ENCODE measurements around the gene RGS9BP. TPM values are rescaled to one million over a fixed set of nuclear protein-coding genes. Genes with fewer than 3 reads are reported as not detected.
"Not testable (repeated sequence)": the region's sequence is repeated elsewhere in the genome, so short reads cannot be mapped to it uniquely, and the experiment has no call there.

Gene RGS9BP
- total RNA-seq, 5 donors from 2014 or later (not counting 1 experiment from before 2014, with no cell fraction given): 0.18 to 0.82 (median 0.51) TPM

- H3K27ac ChIP-seq (ENCODE audit: low read length); H3K9me3 ChIP-seq; H3K4me3 ChIP-seq (ENCODE audit: control insufficient read depth in 1 of 2, extremely low read depth in 1 of 2, low read length in 1 of 2); H3K27me3 ChIP-seq (replicated peaks in 1 of 2; ENCODE audit: control insufficient read depth in 2 of 2, extremely low read depth in 1 of 2, insufficient read depth in 2 of 2, low read length in 1 of 2); ATAC-seq (replicated peaks in 1 of 4); H3K27me3 Mint-ChIP-seq; DNase-seq; POLR2A ChIA-PET; H3K4me3 Mint-ChIP-seq; H3K27ac Mint-ChIP-seq; CTCF ChIA-PET: not testable (repeated sequence)
- Histone ChIP-seq H3K36me3 (ENCODE audit: control insufficient read depth in 2 of 2, extremely low read depth in 1 of 2, insufficient read depth in 1 of 2, low read length in 1 of 2) (peaks cover 13 to 26% of the 10 kb centered on the region in 2 donors), H3K4me1 (ENCODE audit: control insufficient read depth in 1 of 2, extremely low read depth in 1 of 2, insufficient read depth in 2 of 2, low read length in 2 of 2) (peaks cover 0 to 12% of the 10 kb centered on the region in 2 experiments)
- Mint-ChIP-seq H3K9me3 (peaks cover 3 to 12% (median 5%) of the 10 kb centered on the region in 3 donors), H3K4me1 (peaks cover 20 to 50% (median 42%) of the 10 kb centered on the region in 3 donors), H3K36me3 (peaks cover 44% of the 10 kb centered on the region)
- WGBS (ENCODE audit: insufficient coverage): no CpG with 5 or more reads among the region's 2 CpGs
Observed at GRCh38 chr19:32704006-32704405, 28.4 kb downstream of the RGS9BP start.

GRCh38 chr19:32708457-32708856 is 32.8 kb downstream of the RGS9BP start:
- Histone ChIP-seq H3K27me3 (replicated peaks in 1 of 2; ENCODE audit: control insufficient read depth in 2 of 2, extremely low read depth in 1 of 2, insufficient read depth in 2 of 2, low read length in 1 of 2) (no peaks in the 10 kb centered on the region), H3K36me3 (ENCODE audit: control insufficient read depth in 2 of 2, extremely low read depth in 1 of 2, insufficient read depth in 1 of 2, low read length in 1 of 2) (peaks cover 4 to 32% of the 10 kb centered on the region in 2 donors), H3K4me3 (ENCODE audit: control insufficient read depth in 1 of 2, extremely low read depth in 1 of 2, low read length in 1 of 2) (no peak overlapping the region), H3K4me1 (ENCODE audit: control insufficient read depth in 1 of 2, extremely low read depth in 1 of 2, insufficient read depth in 2 of 2, low read length in 2 of 2) (peaks cover 0 to 12% of the 10 kb centered on the region in 2 experiments), H3K9me3 (no peaks in the 10 kb centered on the region), H3K27ac (ENCODE audit: low read length) (no peak overlapping the region)
- H3K27me3 Mint-ChIP-seq: no peaks in the 10 kb centered on the region
- H3K9me3 Mint-ChIP-seq: peaks cover 3 to 7% (median 5%) of the 10 kb centered on the region in 3 donors
- CTCF ChIA-PET: interaction anchor here in 1 of 2 donors (0.6 kb wide), 1 partner anchor 1124 kb away, joined by 3 read pairs; no protein-coding TSS in a partner anchor
- H3K4me1 Mint-ChIP-seq: peaks cover 10 to 27% (median 21%) of the 10 kb centered on the region in 3 donors
- H3K27ac Mint-ChIP-seq: peak overlapping the region; percentile 59 to 69
- WGBS (ENCODE audit: insufficient coverage): 15% methylated on average over 3 of the region's 3 CpGs
- ATAC-seq (replicated peaks in 1 of 4): peak; percentile 72 to 99 (median 91)
- peak overlapping the region in 1 of 3 donors; percentile 3 for H3K4me3 Mint-ChIP-seq
- POLR2A ChIA-PET: no interaction called here
- H3K36me3 Mint-ChIP-seq: peaks cover 34% of the 10 kb centered on the region
- DNase-seq: peak in 5 of 35 experiments; percentile 13 to 43 (median 17)

GRCh38 chr19:32709032-32709431 is 33.4 kb downstream of the RGS9BP start:
- Histone ChIP-seq H3K27me3 (replicated peaks in 1 of 2; ENCODE audit: control insufficient read depth in 2 of 2, extremely low read depth in 1 of 2, insufficient read depth in 2 of 2, low read length in 1 of 2) (no peaks in the 10 kb centered on the region), H3K27ac (ENCODE audit: low read length) (no peak overlapping the region), H3K9me3 (no peaks in the 10 kb centered on the region), H3K4me1 (ENCODE audit: control insufficient read depth in 1 of 2, extremely low read depth in 1 of 2, insufficient read depth in 2 of 2, low read length in 2 of 2) (peaks cover 0 to 12% of the 10 kb centered on the region in 2 experiments), H3K36me3 (ENCODE audit: control insufficient read depth in 2 of 2, extremely low read depth in 1 of 2, insufficient read depth in 1 of 2, low read length in 1 of 2) (peaks cover 4 to 32% of the 10 kb centered on the region in 2 donors), H3K4me3 (ENCODE audit: control insufficient read depth in 1 of 2, extremely low read depth in 1 of 2, low read length in 1 of 2) (no peak overlapping the region)
- DNase-seq: no peak
- Mint-ChIP-seq H3K36me3 (peaks cover 30% of the 10 kb centered on the region), H3K9me3 (peaks cover 3 to 4% (median 3%) of the 10 kb centered on the region in 3 donors), H3K4me1 (peaks cover 10 to 27% (median 21%) of the 10 kb centered on the region in 3 donors), H3K4me3 (peak overlapping the region in 1 of 3 donors; percentile 3), H3K27ac (peak overlapping the region; percentile 59 to 69), H3K27me3 (no peaks in the 10 kb centered on the region)
- ChIA-PET CTCF (no interaction called here), POLR2A (no interaction called here)
- 83% methylated on average over 3 of the region's 5 CpGs for WGBS (ENCODE audit: insufficient coverage)
- no peak for ATAC-seq (replicated peaks in 1 of 4)

DNA sequence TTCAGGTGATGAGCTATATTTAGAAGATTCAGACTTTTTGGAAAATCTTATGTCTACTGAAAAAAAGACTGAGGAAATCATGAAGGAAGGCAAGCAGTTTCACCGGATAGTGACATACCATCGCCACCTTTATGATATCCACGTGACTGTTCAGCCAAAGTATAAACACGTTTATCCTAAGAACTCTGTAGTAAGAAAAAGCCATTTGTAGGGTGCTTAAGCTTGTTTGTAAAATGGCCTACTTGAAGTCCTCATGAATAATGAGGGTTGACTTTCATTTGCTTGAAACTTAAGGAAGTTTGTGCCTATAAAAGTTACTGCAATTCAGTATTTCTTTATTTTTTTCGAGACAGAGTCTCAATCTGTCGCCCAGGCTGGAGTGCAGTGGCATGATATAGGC is 36.1 kb downstream of the RGS9BP start:
- Histone ChIP-seq H3K9me3 (no peaks in the 10 kb centered on the region), H3K27ac (ENCODE audit: low read length) (no peak overlapping the region), H3K4me3 (ENCODE audit: control insufficient read depth in 1 of 2, extremely low read depth in 1 of 2, low read length in 1 of 2) (no peak overlapping the region), H3K27me3 (replicated peaks in 1 of 2; ENCODE audit: control insufficient read depth in 2 of 2, extremely low read depth in 1 of 2, insufficient read depth in 2 of 2, low read length in 1 of 2) (no peaks in the 10 kb centered on the region), H3K4me1 (ENCODE audit: control insufficient read depth in 1 of 2, extremely low read depth in 1 of 2, insufficient read depth in 2 of 2, low read length in 2 of 2) (peaks cover 0 to 12% of the 10 kb centered on the region in 2 experiments), H3K36me3 (ENCODE audit: control insufficient read depth in 2 of 2, extremely low read depth in 1 of 2, insufficient read depth in 1 of 2, low read length in 1 of 2) (peaks cover 0 to 24% of the 10 kb centered on the region in 2 donors)
- peaks cover 27% of the 10 kb centered on the region for H3K36me3 Mint-ChIP-seq
- CTCF ChIA-PET: no interaction called here
- H3K4me1 Mint-ChIP-seq: peaks cover 10 to 19% (median 19%) of the 10 kb centered on the region in 3 donors
- ATAC-seq (replicated peaks in 1 of 4) (no peak), DNase-seq (no peak)
- POLR2A ChIA-PET: no interaction called here
- H3K27me3 Mint-ChIP-seq: no peaks in the 10 kb centered on the region
- H3K4me3 Mint-ChIP-seq: no peak overlapping the region
- no peak overlapping the region for H3K27ac Mint-ChIP-seq
- no peaks in the 10 kb centered on the region for H3K9me3 Mint-ChIP-seq
- 94% methylated on average over 5 of the region's 6 CpGs for WGBS (ENCODE audit: insufficient coverage)

DNA sequence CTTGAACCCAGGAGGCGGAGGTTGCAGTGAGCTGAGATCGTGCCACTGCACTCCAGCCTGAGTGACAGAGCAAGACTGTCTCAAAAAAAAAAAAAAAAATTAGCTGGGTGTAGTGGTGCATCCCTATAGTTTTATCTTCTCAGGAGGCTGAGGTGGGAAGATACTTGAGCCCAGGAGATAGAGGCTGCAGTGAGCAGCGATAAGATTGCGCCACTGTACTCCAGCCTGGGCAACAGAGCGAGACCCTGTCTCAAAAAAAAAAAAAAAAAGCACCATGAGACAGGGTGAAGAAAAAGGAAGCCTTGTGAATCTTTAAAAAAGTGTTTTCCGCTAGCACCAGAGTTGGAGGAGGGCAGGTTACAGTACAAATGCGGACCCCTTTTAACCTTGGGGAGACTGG is 40.6 kb downstream of the RGS9BP start:
- H3K9me3 ChIP-seq; H3K4me1 Mint-ChIP-seq; H3K27me3 Mint-ChIP-seq; DNase-seq; H3K27me3 ChIP-seq (replicated peaks in 1 of 2; ENCODE audit: control insufficient read depth in 2 of 2, extremely low read depth in 1 of 2, insufficient read depth in 2 of 2, low read length in 1 of 2); H3K27ac Mint-ChIP-seq; CTCF ChIA-PET; H3K27ac ChIP-seq (ENCODE audit: low read length); H3K9me3 Mint-ChIP-seq; H3K4me3 ChIP-seq (ENCODE audit: control insufficient read depth in 1 of 2, extremely low read depth in 1 of 2, low read length in 1 of 2); H3K4me1 ChIP-seq (ENCODE audit: control insufficient read depth in 1 of 2, extremely low read depth in 1 of 2, insufficient read depth in 2 of 2, low read length in 2 of 2); H3K4me3 Mint-ChIP-seq; ATAC-seq (replicated peaks in 1 of 4): not testable (repeated sequence)
- POLR2A ChIA-PET: interaction anchor here in 1 of 2 donors (0.6 kb wide), 1 partner anchor 132 kb away, joined by 3 read pairs; no protein-coding TSS in a partner anchor
- peaks cover 17% of the 10 kb centered on the region for H3K36me3 Mint-ChIP-seq
- H3K36me3 ChIP-seq (ENCODE audit: control insufficient read depth in 2 of 2, extremely low read depth in 1 of 2, insufficient read depth in 1 of 2, low read length in 1 of 2): peaks cover 0 to 15% of the 10 kb centered on the region in 2 donors
- 100% methylated on average over 2 of the region's 7 CpGs for WGBS (ENCODE audit: insufficient coverage)

DNA sequence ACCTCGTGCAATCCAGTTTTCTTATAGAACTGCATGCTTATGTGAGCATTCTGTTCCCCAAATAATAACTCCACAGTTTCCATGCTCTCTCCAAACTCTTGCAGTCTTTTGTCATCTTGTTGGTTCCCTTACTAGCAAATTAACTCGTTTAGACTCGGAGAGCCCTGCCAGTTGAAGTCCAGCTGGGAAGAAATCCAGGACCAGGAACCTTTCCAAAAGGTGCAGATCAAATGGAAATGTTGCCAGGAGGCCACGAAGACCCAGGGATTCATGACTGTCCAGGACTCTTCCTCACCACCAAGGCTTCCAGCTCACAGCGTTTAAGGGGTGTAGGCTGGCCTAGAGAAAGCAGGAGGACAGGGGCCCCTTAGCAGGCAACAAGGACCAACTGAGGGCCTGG is 41.8 kb downstream of the RGS9BP start:
- H3K9me3 Mint-ChIP-seq: no peaks in the 10 kb centered on the region
- no peaks in the 10 kb centered on the region for H3K27me3 Mint-ChIP-seq
- Histone ChIP-seq H3K27ac (ENCODE audit: low read length) (no peak overlapping the region), H3K27me3 (replicated peaks in 1 of 2; ENCODE audit: control insufficient read depth in 2 of 2, extremely low read depth in 1 of 2, insufficient read depth in 2 of 2, low read length in 1 of 2) (no peaks in the 10 kb centered on the region), H3K4me3 (ENCODE audit: control insufficient read depth in 1 of 2, extremely low read depth in 1 of 2, low read length in 1 of 2) (no peak overlapping the region), H3K36me3 (ENCODE audit: control insufficient read depth in 2 of 2, extremely low read depth in 1 of 2, insufficient read depth in 1 of 2, low read length in 1 of 2) (peaks cover 0 to 10% of the 10 kb centered on the region in 2 donors), H3K4me1 (ENCODE audit: control insufficient read depth in 1 of 2, extremely low read depth in 1 of 2, insufficient read depth in 2 of 2, low read length in 2 of 2) (no peaks in the 10 kb centered on the region), H3K9me3 (no peaks in the 10 kb centered on the region)
- no peak overlapping the region for H3K4me3 Mint-ChIP-seq
- ChIA-PET POLR2A (no interaction called here), CTCF (no interaction called here)
- no CpG with 5 or more reads among the region's 5 CpGs for WGBS (ENCODE audit: insufficient coverage)
- no peaks in the 10 kb centered on the region for H3K4me1 Mint-ChIP-seq
- ATAC-seq (replicated peaks in 1 of 4) (no peak), DNase-seq (no peak)
- H3K27ac Mint-ChIP-seq: no peak overlapping the region
- H3K36me3 Mint-ChIP-seq: peaks cover 16% of the 10 kb centered on the region
